GM12872 (cell line): ENCODE data around the gene CST4.

Source experiments
- TF ChIP-seq, protein P1 (sequence below): IDR thresholded peaks from 3 replicates; pipeline ENCODE4 v1.5.1; 2011; ENCODE audit warnings: low read depth, mild to moderate bottlenecking, low read length, moderate library complexity; ENCODE audit not compliant: insufficient read depth

Gene CST4

DNA sequence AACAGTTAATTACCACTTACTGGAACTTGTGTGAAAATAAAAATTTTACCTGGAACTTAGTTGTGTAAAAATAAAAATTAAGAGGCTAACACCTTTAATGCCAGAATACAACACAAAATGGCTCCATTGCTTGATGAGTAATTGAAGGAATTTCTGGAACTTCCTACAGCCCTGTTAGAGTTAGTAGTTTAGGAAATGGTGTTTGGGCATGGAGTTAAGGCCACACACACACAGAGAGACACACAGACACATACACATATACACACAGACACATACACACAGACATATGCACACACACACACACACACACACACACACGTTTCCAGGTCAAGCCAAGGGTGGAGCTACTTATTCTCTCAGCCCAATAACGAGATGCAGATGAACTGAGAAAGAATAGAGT lies 30.5 kb downstream of the CST4 start:
- TF ChIP-seq, protein P1, sequence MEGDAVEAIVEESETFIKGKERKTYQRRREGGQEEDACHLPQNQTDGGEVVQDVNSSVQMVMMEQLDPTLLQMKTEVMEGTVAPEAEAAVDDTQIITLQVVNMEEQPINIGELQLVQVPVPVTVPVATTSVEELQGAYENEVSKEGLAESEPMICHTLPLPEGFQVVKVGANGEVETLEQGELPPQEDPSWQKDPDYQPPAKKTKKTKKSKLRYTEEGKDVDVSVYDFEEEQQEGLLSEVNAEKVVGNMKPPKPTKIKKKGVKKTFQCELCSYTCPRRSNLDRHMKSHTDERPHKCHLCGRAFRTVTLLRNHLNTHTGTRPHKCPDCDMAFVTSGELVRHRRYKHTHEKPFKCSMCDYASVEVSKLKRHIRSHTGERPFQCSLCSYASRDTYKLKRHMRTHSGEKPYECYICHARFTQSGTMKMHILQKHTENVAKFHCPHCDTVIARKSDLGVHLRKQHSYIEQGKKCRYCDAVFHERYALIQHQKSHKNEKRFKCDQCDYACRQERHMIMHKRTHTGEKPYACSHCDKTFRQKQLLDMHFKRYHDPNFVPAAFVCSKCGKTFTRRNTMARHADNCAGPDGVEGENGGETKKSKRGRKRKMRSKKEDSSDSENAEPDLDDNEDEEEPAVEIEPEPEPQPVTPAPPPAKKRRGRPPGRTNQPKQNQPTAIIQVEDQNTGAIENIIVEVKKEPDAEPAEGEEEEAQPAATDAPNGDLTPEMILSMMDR, result no peak

DNA sequence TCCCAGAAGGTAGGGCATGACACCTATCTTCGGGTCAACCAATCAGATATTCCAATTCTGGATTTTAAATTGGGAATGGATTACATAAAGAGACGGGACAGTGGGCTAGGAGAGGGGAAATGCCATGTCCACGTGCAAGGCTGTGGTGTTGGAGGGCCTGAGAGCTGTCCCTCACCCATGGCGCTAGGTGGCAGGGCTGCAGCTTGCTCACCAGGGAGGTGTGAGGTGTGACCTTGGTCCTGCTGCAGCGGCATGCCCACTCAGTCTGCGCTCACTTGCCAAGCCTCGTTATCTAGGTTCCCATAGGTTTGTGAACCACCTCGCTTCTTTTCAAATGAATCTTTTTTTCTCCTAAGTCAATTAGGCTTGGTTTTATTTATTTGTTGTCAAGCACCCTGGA lies 31.6 kb downstream of the CST4 start:
- TF ChIP-seq, protein P1, result no peak

DNA sequence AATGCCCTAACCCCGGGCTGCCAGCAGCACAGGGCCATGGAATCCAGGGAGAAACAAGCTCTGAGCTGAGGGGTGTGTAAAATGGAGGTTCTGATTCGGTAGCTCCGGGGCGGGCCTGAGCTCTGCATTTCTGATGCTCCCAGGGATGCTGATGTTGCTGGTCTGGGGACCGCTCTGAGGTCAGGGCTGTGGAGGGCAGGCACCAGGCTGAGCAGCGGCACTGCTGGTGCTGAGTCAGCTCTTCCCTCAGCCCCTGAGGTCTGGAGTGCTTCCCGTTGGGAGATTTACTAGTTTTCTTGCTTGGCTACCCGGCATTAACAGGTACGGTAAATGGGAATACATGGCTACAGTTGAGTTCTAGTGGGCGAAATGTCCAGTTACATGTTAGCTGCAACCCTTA lies 32.5 kb downstream of the CST4 start:
- TF ChIP-seq, protein P1, result no peak

DNA sequence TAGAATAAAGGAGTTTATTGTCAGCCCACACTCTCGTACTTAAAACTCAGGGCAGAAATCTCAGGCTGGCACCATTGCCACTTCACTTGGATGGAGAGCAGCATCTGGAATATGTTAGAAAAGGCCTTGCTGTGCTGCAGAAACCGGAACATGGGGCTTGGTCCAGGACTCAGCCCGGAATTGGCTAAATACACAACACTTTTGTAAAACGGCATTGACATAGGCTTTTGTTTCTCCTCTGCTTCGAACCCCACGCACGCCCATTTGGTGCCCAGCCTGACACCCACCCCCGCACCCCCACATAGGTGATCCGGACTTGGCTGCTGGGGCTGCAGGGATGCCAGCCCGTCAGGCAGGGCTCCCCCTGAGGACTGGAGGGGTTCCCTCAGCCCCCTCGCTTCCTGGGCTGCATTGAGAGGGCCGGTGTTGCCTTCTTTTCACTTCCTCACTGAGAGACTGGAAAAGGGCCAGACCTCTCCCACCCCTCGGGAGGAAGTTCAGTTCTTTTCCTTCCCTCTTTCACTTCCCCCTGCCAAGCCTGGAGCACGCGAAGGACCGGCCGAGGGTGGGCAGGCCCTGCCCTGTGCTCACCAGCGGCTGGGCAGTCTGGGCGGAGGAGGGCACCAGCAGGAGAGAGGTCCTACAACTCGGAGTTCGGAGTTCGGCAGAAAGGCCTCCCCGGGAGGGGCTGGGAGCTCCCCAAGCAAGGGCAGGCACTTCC lies 33.2 kb downstream of the CST4 start:
- TF ChIP-seq, protein P1, result no peak

DNA sequence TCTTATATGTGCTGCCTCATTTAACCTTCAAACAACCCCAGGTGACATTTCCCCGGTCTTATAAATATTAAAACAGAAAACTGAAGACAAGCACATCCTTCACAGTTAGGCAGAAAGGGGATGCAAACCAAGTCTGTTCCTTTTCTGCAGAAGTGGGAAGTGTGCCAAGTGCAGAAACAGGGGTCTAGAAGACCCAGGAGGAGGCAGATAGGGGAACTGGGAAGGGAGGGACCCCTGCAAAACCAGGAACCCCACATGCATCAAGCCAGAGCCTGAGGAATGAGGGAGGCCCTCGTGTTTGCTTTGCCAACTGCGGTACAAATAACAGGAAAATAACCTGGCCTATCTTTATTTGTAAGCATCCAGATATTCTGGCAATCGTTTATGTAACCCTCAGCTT lies 34.1 kb downstream of the CST4 start:
- TF ChIP-seq, protein P1, result no peak

DNA sequence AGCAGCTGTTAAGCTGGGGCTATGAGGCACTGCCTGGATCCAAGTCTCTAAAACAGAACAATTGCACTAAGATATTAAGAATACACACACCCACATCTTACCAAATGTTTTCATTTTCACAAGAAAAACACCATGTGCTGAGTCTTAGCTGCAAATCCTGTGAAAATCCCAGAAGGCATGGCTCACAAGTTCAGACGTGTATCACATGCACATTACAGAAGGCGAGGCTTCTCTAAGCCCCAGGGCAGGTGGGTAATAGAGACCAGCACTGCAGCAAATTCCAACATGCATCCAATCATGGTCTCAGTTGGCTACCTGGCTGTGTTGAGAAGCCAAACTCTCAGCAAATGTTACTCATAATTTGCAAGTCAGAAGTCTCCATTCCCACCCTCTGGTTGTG lies 34.8 kb downstream of the CST4 start:
- TF ChIP-seq, protein P1, result no peak

DNA sequence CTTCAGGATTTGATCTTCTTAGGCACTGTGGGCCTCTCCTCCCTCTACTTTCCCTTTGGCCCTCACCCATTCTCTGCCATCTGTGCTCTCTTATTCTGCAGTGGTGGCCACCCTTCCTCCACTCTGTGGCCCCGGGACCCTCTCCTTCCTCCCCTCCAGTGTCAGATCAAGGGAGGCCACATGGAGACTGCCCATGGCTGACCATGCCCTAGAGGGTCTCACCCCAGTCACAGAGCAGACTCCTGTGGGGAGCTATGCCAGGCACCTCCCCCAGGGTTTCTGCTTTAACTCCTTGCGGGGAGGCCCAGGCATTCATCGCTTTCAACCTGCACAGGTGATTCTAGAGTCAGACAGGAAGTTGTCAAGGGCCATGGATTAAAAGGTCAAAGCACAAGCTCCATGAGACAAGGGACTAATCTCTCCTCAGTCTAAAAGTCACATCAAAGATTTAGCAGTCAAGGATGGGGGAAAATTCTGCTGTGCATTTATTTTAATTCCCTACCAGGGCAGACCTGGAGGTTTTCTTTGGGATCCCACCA lies 35.4 kb downstream of the CST4 start:
- TF ChIP-seq, protein P1, result no peak
